HT-29 (cell line): ENCODE measurements around the gene KLHL35. TPM values are rescaled to one million over a fixed set of nuclear protein-coding genes. Genes with fewer than 3 reads are reported as not detected.

Source experiments
- DNase-seq: peaks from one replicate; pipeline ENCODE4 v3.0.0-alpha.2; 2015; ENCODE audit warnings: low spot score
- total RNA-seq: library from RNA; depleted of rRNA; stranded (reverse); fragments of >200 nt; shearing (Covaris generic); gene quantifications from 2 replicates; pipeline ENCODE4 v1.2.3, GENCODE V29; 2014; rRNA removed

The KLHL35 gene, protein sequence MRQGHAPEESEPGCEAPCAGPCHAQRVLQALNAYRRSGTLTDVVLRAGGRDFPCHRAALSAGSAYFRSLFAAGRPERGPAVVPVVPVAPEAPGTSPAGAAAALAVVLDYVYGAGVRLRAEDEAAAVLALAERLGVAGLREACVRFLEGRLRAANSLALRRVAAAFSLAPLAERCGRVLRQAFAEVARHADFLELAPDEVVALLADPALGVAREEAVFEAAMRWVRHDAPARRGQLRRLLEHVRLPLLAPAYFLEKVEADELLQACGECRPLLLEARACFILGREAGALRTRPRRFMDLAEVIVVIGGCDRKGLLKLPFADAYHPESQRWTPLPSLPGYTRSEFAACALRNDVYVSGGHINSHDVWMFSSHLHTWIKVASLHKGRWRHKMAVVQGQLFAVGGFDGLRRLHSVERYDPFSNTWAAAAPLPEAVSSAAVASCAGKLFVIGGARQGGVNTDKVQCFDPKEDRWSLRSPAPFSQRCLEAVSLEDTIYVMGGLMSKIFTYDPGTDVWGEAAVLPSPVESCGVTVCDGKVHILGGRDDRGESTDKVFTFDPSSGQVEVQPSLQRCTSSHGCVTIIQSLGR
- total RNA-seq, result 20.5 and 23.5 TPM in 2 replicates

DNA sequence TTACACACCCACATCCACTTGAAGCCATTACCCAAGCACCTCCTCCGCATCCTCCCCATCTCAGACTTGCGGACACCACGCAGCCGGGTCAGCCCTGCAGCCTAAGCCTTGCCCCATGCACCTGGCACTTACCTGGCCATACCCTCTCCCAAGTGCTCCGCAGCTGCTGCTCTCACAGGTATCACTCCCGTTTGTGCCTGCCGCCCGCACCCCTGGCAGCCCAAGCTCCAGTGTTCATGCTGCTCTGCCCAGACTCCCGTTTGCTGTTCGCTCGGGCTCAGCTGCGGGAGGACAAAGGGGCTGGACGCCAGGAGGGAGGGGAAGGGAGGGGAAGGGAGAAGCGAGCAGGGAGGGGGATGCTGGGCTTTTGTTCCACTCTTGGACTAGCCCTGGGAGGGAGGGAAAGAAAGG lies at the start of gene KLHL35:
KLHL35 (minus strand) TSS at position 293 of the 411 bp plus-strand sequence. CDS start 2,574 bp downstream, outside the sequence.
- DNase-seq, result no peak

DNA sequence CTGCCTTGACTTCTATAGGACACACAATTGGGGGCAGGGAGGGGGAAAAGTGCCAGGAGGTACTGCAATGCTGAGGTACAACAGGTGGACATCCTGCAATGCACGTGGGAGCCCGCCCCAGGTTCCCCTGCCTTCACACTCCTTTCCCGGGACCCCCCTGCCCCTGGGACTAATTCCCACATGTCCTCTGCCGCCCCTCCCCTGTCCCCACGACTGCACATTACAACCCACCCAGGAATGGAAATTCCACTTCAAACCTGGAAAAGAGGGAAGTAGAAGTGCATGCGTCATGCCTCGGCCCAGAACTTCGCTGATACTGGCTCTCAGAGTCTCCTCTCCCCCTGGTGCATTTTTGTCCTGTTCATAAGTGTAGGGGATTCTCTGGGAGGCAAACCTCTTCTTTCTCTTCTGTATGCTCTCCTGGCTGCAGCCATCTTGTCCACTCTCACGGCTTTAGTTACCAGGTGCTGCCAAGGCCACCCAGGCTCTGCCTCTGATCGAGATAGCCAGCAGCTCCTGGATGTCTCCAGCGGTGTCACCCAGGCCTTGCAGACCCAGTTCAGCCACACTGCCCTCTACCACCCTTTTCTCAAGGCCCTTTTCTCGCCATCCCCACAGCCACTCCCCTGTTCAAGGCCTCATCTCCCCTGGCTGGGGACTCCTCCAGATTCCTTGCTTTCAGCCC lies 49.1 kb upstream of the KLHL35 start:
- DNase-seq, result no peak

DNA sequence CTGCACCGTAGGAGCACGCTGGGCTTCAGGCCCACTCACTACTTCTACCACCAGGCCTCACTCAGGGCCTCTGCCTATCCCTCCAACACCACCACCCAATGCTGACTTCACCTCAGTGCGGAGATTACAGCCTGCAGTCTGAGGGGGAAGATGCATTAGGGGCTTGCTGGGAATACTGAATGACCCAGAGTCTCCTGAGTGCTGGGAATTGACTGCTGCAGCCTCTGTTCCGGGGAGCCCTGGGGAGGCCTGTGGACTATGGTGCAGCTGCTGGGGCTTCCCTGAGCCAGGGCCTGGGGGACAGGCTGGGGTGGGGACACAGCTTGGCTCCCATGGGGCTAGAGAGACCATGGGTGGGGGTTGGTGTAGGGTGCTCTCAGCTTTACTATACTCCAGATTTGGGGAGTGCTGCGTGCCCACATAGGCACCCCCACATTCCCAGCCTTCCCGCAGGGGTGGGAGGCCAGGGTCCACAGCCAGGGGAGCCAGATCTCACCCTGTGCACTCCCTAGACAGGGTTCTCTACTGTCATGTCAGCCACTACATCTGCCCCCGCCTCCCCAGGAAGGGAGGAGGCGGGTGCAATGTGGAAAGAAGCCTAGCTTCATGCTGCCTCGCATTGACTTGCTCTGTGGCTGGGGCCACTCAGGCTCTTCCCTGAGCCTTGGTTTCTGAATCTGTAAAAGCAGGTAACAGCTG lies 48.4 kb upstream of the KLHL35 start:
- no peak for DNase-seq

DNA sequence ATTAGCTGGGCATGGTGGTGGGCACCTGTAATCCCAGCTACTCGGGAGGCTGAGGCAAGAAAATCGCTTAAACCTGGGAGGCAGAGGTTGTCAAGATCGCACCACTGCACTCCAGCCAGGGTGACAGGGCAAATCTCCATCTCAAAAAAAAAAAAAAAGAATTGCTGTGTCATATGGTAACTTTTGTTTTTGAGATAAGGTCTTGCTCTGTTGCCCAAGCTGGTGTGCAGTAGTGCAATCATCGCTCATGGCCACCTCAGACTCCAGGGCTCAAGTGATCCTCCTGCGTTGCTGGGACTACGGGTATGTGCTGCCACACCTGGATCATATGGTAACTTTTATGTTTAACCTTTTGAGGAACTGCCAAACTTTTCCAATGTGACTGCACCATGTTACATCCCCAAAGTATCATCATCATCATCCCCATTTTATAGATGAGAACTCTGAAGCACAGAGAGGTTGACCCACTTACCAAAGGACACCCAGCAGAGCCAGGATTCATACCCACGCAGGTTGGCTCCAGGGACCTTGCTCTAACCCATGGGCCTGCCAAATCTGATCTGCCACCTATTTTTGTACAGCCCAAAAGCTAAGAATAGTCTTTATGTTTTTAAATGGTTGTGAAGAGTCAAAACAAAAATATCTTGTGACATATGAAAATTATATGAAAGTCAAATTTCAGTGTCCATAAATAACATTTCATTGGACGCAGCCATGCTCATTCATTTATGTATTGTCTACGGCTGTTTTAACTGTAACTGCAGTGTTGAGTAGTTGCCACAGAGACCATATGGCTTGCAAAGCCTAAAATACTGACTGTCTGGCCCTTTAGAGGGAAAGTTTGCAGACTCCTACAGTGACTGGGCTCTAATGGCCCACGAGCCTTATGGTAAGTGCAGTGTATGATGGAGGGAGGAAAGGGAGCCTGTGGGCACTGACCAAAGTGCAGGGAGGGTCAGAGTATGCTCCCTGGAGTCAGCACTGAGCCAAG lies 47.5 kb upstream of the KLHL35 start:
- no peak for DNase-seq

DNA sequence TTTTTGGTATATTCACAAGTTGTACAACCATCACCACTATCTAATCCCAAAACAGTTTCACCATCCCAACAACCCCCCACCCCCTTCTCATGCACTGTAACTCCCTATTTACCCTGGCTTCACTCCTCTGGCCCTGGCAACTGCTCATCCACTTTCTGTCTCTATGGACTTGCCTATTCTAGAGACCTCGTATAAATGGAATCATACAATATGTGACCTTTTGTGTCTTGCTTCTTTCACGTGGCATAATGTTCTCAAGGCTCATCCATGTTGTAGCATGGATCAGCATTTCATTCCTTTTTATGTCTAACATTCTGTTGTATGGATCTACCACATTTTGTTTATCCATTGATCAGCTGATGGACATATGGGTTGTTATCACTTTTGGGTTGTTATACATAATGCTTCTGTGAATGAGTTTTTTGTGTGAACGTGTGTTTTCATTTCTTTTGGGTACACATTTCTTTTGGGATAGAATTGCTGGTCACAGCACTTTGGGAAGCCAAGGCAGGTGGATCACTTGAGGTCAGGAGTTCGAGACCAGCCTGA lies 46.7 kb upstream of the KLHL35 start:
- no peak for DNase-seq

DNA sequence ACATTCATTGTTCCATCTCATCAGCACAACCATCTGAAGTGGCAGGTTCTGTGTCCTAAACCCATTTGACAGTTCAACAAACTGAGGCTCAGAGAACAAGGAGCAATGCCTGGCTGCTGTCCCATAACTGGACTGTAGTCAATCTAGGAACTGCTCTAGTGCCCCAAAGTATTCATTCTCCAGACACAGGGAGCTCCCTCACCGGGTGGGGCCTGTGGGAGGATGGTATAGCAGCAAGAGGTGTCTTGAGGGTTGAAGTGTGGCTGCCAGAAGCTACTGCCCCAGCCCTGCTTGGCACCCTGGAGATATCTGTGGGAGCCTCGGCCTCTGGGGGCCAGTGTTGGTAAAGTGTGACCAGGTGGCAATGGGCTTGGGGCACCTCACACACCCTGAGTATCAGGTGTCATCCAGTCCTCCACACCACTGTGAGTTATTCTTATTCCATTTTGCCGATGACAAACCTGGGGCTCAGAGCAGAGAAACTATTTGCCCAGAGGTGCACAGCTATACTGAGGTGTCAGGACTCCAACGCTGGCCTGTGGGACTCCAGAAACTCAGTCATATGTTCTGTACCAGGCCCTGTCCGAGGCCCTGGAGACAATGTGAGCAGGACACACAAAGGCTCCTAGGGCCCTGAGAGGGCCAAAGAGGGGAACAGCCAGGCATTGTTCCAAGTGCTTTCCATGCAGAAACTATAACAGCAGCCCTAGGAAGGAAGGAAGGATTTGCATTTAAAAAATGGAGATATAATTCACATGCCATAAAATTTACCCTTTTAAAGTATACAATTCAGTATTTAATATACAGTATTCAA lies 46.0 kb upstream of the KLHL35 start:
- DNase-seq, result no peak

DNA sequence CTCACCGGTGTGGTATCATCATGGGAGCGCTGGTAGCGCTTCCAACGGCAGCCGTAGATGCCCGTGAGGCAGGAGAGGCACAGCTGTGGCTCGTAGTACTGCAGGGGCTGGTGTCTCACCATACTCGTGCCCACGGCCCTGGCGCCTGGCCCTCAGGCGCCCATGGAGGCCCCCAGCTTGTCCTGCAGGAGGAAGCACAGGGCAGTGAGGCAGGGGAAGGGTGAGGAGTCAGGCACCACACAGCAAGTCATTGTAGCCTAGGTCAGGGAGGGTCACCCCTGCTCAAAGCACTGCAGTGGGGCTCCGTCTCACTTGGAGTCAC lies 44.6 kb upstream of the KLHL35 start:
- DNase-seq, result no peak

DNA sequence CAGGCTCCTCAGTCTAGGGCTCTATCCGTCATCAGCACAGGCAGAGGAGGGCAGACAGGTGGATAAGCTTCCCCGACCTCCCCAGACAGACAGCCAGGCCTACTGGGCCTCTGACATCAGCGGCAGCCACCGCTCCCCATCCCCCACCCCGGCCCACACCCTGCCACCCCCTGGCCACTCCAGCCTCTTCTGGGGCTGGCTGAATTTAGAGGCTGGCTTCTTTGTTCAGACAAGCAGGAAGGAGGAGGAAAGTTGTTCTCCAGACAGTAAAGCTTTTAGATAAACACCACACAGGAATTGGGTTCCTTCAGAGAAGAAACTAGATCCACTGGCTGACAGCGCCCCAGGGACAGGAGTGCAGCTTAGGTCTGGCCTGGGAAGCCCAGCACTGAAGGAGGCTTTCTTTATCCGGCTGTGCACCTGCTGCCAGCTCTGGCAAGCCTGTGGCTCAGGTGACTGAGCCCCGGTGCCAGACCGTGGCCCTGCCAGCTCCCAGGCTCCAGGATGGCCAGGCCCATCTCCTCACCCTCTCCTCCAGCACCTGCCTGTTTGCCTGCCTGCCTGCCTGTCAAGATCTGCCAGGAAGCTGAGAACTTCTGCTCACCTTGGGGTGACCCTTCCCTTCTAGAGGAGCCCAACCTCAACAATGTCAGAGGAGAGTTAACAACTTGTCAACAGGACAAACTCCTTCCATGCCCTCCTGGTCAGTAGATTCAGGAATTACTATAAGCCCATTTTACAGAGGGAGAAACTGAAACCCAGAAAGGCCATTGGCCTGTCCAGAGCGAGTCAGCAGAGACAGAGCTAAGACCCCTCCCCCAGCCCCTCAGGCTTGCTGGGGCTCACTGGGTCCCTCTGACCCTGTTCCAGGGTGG lies 44.0 kb upstream of the KLHL35 start:
- no peak for DNase-seq

DNA sequence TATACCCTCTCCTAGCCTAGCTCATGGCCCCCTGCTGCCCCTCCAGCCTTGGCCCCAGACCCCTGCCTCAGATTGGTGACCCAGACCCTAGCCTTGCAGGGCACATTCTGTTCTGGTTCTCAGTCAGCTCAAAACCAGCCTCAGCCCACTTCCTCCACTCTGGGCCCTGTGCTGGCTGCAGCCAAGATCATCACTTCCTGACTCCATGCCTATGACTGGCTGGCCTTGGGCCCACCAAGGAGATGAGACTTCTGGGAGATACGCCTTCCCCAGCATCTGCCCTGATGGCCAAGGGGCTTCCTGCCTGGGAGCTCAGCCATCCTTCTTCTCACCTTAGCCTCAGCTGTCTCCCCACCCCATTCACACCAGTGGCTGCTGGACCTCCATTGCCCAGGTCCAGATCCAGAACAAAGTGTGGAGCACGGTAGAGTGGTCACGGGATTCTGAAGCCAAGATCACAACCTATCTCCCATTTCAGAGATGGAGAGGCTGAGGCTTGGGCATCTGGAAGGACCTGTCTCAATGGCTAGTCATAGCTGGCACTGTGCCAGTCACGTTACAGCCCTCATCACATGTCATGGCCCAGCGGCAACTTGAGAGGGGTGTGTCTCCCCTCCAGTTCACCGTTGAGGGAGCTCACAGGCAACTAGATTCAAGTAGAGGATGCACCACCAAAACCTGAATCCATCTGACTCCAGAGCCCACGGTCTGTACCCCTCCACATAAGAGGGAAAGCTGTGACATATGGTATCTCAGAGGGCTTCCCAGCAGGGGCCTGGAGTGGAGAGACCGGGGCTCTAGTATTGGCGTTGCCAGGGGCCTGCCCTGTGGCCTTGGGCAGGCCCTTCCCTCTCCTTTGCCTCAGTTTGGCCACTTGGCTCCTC lies 43.0 kb upstream of the KLHL35 start:
- no peak for DNase-seq

DNA sequence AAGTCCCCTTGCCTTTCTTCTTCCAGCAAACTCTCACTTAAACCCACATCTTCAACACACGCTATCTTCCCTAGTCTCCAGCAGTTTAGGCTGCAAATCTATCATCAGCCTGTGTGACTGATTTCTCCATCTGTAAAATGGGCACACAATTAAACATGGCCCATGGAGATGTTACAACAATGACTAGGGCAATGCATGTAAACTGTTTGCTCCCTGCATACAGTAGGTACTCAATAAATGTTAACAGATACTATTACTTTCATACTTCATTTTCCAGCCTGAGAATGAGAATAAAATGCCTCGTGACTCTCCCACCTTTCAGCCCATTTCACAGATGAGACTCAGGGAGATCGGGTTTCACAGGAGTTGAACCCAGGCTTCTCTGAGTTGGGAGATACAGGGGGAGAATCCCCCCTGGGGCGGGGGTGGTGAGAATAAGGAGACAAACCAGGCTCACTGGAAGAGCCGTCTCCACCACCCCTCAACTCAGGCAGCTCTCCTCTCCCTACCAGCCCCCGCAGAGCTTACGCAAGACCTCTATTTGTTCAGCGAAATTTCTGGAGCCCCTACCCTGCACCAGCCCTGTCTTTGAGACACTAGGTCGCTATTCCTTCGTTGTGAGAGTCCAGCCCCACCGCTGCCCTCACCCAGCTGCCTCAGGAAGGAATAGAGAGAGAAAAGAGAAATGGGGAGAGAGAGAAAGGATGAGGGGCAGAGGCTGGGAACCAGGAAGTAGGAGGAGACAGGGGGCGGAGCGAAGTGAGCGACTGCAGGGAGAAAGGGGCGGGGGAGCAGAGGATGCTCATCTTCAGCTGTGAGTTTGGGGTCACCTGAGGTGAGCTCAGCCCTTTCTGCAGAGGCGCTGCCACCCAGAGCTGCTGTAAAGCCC lies 42.1 kb upstream of the KLHL35 start:
- no peak for DNase-seq

DNA sequence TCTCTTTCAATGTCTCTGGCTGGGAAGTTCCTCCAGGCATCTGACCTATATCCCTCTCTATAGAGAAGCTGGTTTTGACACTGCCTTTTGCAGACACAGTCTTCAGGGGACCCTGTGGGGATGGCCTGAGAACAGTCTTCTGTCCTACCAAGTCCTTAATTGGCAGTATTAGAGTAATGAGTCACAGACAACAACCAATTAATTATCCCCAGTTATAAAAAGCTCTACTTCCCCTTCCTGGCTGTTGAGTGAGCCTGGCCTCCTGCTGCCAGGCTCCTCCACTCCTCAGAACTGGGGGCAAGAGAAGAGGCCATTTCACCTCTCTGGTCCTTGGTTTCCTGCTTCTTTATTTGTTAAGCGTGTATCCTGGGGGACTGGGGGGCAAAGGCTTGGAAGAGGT lies 41.2 kb upstream of the KLHL35 start:
- DNase-seq, result peak; percentile 19

DNA sequence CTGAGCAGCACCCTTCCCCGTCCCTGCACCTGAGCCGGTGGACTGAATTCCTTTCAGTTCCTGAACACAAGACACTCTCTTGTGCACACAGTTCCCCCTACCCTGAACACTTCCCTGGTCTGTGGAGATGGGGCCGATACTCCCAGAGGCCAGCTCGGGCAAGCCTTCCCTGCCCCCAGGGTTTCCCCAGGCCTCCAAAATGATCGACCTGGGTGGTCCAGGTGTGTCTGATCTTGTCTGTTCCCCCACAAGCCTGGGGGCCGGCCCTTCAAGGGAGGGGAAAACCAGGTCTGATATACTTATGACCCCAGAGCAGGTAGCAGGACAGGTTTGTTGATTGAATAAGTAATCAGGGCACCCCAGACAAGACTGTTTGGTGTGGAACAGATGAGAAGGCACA lies 40.7 kb upstream of the KLHL35 start:
- DNase-seq, result no peak

DNA sequence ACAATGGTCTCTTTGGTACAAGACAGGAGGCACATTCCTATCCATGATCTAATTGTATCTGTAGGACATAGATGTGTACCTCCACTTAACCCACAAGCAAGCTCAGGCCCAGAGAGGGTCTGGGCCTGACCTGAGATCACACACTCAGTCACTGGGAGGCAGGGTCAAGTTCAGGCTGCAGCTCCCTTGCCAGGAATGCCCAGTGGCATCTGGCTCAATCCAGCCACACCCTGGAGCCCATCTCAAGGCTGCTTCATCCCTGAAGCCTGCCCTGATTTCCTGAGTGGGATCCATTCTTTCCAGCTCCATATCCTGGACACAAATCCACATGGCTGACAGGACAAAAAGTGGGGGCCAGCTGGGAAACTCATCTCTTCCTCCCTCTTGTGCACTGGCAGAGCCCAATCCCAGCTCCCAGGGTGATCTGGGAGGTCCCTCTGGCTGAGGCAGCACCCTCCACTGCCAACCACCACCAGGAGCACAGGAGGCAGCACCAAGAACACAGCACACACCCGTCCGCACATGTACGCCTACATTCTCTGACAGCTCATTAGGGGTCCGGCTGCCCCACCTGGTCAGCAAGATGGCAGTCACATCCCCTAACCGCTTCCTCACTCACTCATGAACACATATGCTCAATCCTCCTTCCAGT lies 39.2 kb upstream of the KLHL35 start:
- DNase-seq, result no peak

DNA sequence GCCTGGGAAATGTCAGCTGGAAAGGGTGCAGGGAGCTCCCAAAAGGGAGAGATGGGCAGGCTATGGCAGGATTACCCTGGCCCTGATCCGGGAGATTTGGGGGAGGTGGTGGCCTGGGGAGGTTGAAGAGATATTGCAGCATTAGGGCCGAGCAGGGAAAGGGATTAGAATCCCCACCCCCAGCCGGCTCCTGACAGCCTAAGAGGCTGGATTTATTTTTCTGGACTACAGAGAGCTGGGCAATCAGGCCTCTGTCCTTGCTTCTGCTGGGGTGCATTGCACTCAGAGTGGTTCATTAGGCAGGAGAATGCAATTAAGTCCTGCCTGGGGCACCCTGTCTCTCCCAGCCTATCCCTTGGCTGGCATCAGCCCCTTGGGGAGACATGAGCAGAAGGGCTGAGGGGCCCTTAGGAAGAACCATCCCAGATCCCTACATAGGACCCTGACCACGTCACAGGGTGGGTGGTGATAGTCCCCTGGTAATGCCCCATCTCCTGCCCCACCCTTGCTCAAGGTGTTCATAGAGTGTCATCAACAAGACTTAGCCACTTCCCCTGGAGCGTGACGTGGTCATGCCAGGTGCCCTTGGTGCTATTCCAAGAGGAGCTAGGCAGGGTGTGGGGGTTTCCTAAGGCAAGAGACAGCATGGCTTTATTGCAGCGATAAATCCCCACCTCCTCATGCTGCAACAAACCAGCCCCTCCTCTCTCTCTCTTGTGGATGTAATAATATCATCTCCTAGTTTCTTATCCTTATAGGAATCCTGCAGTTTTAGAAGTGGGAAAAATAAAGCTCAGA lies 38.4 kb upstream of the KLHL35 start:
- DNase-seq, result no peak

DNA sequence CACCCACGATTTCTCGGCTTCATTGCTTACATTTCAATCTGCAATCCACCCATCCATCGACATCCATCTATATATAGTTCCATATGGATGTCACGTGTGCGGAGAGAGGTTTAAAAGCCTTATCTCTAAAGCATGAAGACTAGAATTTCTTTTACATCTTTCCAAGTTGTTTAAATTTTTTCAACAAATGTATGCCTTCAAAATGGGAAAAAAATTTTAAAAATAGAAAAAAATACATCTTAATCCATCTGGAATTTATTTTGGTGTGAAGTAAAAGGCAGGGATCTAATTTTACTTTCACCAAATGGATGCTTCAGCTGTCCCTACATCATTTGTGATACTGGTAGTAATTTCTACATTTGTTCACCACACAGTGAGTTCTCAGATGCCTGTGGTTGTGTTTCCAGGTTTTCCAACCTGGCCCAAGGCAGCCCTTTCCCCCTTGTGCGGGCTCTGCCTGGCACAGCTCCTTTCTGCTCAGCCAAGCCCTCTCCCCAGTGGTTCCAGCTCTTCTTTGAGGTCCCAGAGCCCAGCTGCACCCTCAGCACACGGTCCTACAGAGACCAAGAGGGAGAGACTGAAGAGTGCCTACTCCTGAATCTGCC lies 37.6 kb upstream of the KLHL35 start:
- no peak for DNase-seq
